ENCODE results near the gene ITPRIPL1. TPM values are rescaled to one million over a fixed set of nuclear protein-coding genes. Genes with fewer than 3 reads are reported as not detected.

The ITPRIPL1 gene
- total RNA-seq, 1 donor from 2014 or later = 0.56 TPM

DNA sequence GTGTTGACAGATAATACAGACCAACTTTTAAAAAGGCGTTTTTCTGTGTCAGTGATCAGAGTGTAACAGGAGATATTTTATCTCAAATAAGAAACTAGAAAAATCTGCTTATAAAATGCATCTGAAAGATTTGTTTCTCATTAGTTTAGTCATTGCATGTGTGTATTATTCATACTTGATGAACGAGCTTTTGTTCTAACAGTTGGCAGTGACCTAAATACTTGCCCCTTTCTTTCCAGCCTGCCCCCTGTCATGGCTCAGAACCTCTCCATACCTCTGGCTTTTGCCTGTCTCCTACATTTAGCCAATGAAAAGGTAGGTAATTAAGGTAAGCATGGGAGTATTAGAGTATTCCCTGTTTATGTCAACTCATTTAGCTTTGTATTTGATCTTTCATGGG is 44.1 kb downstream of the ITPRIPL1 start:
- no peak for DNase-seq
- Mint-ChIP-seq H3K27ac (ENCODE audit: unreplicated experiment) (no peak overlapping the region), H3K36me3 (ENCODE audit: unreplicated experiment) (peaks cover 4% of the 10 kb centered on the region), H3K4me3 (ENCODE audit: unreplicated experiment) (no peak overlapping the region), H3K27me3 (ENCODE audit: unreplicated experiment) (no peaks in the 10 kb centered on the region), H3K9me3 (ENCODE audit: unreplicated experiment) (no peaks in the 10 kb centered on the region), H3K4me1 (ENCODE audit: low read depth, unreplicated experiment) (no peaks in the 10 kb centered on the region)
- TF ChIP-seq, protein P1, sequence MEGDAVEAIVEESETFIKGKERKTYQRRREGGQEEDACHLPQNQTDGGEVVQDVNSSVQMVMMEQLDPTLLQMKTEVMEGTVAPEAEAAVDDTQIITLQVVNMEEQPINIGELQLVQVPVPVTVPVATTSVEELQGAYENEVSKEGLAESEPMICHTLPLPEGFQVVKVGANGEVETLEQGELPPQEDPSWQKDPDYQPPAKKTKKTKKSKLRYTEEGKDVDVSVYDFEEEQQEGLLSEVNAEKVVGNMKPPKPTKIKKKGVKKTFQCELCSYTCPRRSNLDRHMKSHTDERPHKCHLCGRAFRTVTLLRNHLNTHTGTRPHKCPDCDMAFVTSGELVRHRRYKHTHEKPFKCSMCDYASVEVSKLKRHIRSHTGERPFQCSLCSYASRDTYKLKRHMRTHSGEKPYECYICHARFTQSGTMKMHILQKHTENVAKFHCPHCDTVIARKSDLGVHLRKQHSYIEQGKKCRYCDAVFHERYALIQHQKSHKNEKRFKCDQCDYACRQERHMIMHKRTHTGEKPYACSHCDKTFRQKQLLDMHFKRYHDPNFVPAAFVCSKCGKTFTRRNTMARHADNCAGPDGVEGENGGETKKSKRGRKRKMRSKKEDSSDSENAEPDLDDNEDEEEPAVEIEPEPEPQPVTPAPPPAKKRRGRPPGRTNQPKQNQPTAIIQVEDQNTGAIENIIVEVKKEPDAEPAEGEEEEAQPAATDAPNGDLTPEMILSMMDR (IDR thresholded peaks at IDR 0.05; ENCODE audit: partially characterized antibody, unreplicated experiment) = no peak

- Mint-ChIP-seq H3K4me3 (ENCODE audit: unreplicated experiment) (no peak overlapping the region), H3K9me3 (ENCODE audit: unreplicated experiment) (peaks cover 4% of the 10 kb centered on the region), H3K4me1 (ENCODE audit: low read depth, unreplicated experiment) (no peaks in the 10 kb centered on the region), H3K36me3 (ENCODE audit: unreplicated experiment) (peaks cover 14% of the 10 kb centered on the region), H3K27ac (ENCODE audit: unreplicated experiment) (no peak overlapping the region), H3K27me3 (ENCODE audit: unreplicated experiment) (peaks cover 3% of the 10 kb centered on the region)
- DNase-seq = no peak
- TF ChIP-seq, protein P1 (IDR thresholded peaks at IDR 0.05; ENCODE audit: partially characterized antibody, unreplicated experiment) = no peak
These were observed 49.3 kb downstream of the ITPRIPL1 start for GRCh38 chr2:96374211-96374951.

Other genes starting within 250 kb of the ITPRIPL1 start
- gene ADRA2B, start 208.7 kb upstream of the ITPRIPL1 start, total RNA-seq (ENCODE audit: unreplicated experiment) = 0.91 TPM
- not detected for gene ASTL, start 186.8 kb upstream of the ITPRIPL1 start, total RNA-seq (ENCODE audit: unreplicated experiment)
- gene DUSP2, start 179.9 kb upstream of the ITPRIPL1 start, total RNA-seq (ENCODE audit: unreplicated experiment) = 0.34 TPM
- gene STARD7, start 116.5 kb upstream of the ITPRIPL1 start, total RNA-seq (ENCODE audit: unreplicated experiment) = 100 TPM
- gene TMEM127, start 59.3 kb upstream of the ITPRIPL1 start, total RNA-seq (ENCODE audit: unreplicated experiment) = 32.5 TPM
- 68.1 TPM for gene CIAO1, start 59.1 kb upstream of the ITPRIPL1 start, total RNA-seq (ENCODE audit: unreplicated experiment)
- 136 TPM for gene SNRNP200, start 19.8 kb upstream of the ITPRIPL1 start, total RNA-seq (ENCODE audit: unreplicated experiment)
- 6.6 TPM for gene NCAPH, start 10.4 kb downstream of the ITPRIPL1 start, total RNA-seq (ENCODE audit: unreplicated experiment)
- not detected for gene NEURL3, start 180.0 kb downstream of the ITPRIPL1 start, total RNA-seq (ENCODE audit: unreplicated experiment)
- 3.5 TPM for gene ARID5A, start 211.4 kb downstream of the ITPRIPL1 start, total RNA-seq (ENCODE audit: unreplicated experiment)